ENCODE data around the gene TSPAN31. TPM values are rescaled to one million over a fixed set of nuclear protein-coding genes. Genes with fewer than 3 reads are reported as not detected.

TSPAN31 gene
- total and polyA plus RNA-seq, 8 donors: 33.5 to 83.8 (median 70.4) TPM

- ATAC-seq: no peak
- DNase-seq: no peak
- H3K4me1 ChIP-seq: peaks cover 13 to 63% of the 10 kb centered on the region in 2 donors
- H3K9me3 ChIP-seq: no peaks in the 10 kb centered on the region
- H3K27me3 ChIP-seq: peaks cover 48 to 73% of the 10 kb centered on the region in 2 donors
- H3K4me3 ChIP-seq: no peak overlapping the region
- TF ChIP-seq CTCF (IDR thresholded peaks at IDR 0.05): no peak
- H3K36me3 ChIP-seq: peaks cover 0 to 20% of the 10 kb centered on the region in 2 donors
- intact Hi-C loops (cut with DNase I): no loop called here
- H3K27ac ChIP-seq: no peak overlapping the region
Observed at GRCh38 chr12:57739387-57739786, 5.5 kb upstream of the TSPAN31 start.

- no peak for ATAC-seq
- TF ChIP-seq CTCF (IDR thresholded peaks at IDR 0.05): no peak
- H3K9me3 ChIP-seq: no peaks in the 10 kb centered on the region
- peaks cover 13 to 63% of the 10 kb centered on the region in 2 donors for H3K4me1 ChIP-seq
- intact Hi-C loops (cut with DNase I): no loop called here
- no peak for DNase-seq
- peaks cover 46 to 67% of the 10 kb centered on the region in 2 donors for H3K27me3 ChIP-seq
- no peak overlapping the region for H3K4me3 ChIP-seq
- H3K27ac ChIP-seq: no peak overlapping the region
- peaks cover 0 to 14% of the 10 kb centered on the region in 2 donors for H3K36me3 ChIP-seq
Observed at GRCh38 chr12:57739914-57740538, 4.8 kb upstream of the TSPAN31 start.

- TF ChIP-seq CTCF (IDR thresholded peaks at IDR 0.05): no peak
- Histone ChIP-seq H3K27me3 (peaks cover 39 to 58% of the 10 kb centered on the region in 2 donors), H3K9me3 (no peaks in the 10 kb centered on the region), H3K4me1 (peaks cover 13 to 65% of the 10 kb centered on the region in 2 donors), H3K27ac (peak overlapping the region in 1 of 2 donors; percentile 81), H3K36me3 (peaks cover 0 to 8% of the 10 kb centered on the region in 2 donors), H3K4me3 (peak overlapping the region in 1 of 2 donors; percentile 50)
- intact Hi-C loops (cut with DNase I): no loop called here
- ATAC-seq: no peak
- no peak for DNase-seq
Observed at GRCh38 chr12:57740656-57741412, 4.0 kb upstream of the TSPAN31 start.

GRCh38 chr12:57741413-57741789, 3.4 kb upstream of the TSPAN31 start:
- H3K4me3 ChIP-seq: peak overlapping the region in 1 of 2 donors; percentile 50

More at GRCh38 chr12:57741413-57741789, 3.4 kb upstream of the TSPAN31 start:
- no peak for TF ChIP-seq CTCF (IDR thresholded peaks at IDR 0.05)
- DNase-seq (no peak), ATAC-seq (no peak)
- intact Hi-C loops (cut with DNase I): no loop called here
- H3K36me3 ChIP-seq: peaks cover 0 to 13% of the 10 kb centered on the region in 2 donors
- peaks cover 13 to 65% of the 10 kb centered on the region in 2 donors for H3K4me1 ChIP-seq
- H3K27me3 ChIP-seq: peaks cover 34 to 53% of the 10 kb centered on the region in 2 donors
- peak overlapping the region in 1 of 2 donors; percentile 81 for H3K27ac ChIP-seq
- H3K9me3 ChIP-seq: no peaks in the 10 kb centered on the region

All from left lung (tissue), 10 donors.